ENCODE data around the gene RGS2. TPM values are rescaled to one million over a fixed set of nuclear protein-coding genes. Genes with fewer than 3 reads are reported as not detected.

Gene RGS2
- total and polyA plus RNA-seq, 9 of the 15 experiments (the other 6 are each of a cell fraction or from before 2014, with no cell fraction given): 2.5 to 5.4 (median 3.8) TPM

- no peak for TF ChIP-seq ZNF395 (CRISPR knock-in tag; IDR thresholded peaks at IDR 0.05)
- no peak for TF ChIP-seq FOXP4 (CRISPR knock-in tag; IDR thresholded peaks at IDR 0.05; ENCODE audit: borderline replicate concordance)
Measured at GRCh38 chr1:192768463-192768862, 40.4 kb upstream of the RGS2 start (continued).

- Histone ChIP-seq H3K4me3 (no peak overlapping the region), H3K9me1 (ENCODE audit: control insufficient read depth, insufficient read depth, low read length) (no peaks in the 10 kb centered on the region), H3K79me2 (ENCODE audit: control insufficient read depth, insufficient read depth, low read length) (no peaks in the 10 kb centered on the region), H3K27me3 (ENCODE audit: control insufficient read depth in 2 of 2, insufficient read depth in 2 of 2, low read length in 2 of 2) (no peaks in the 10 kb centered on the region), H4K20me1 (replicated peaks; ENCODE audit: control insufficient read depth, insufficient read depth, low read length) (no peaks in the 10 kb centered on the region), H3K4me1 (replicated peaks in 1 of 2; ENCODE audit: control insufficient read depth in 2 of 2, insufficient read depth in 2 of 2, low read length in 2 of 2) (no peaks in the 10 kb centered on the region), H3K27ac (ENCODE audit: extremely low read depth, low read depth, low read length) (no peak overlapping the region), H3K9me3 (replicated peaks; ENCODE audit: control insufficient read depth, insufficient read depth, low read depth, low read length) (no peaks in the 10 kb centered on the region), H3K9ac (ENCODE audit: insufficient read depth in 1 of 2, low read depth in 2 of 2, low read length in 2 of 2) (no peak overlapping the region), H3K36me3 (ENCODE audit: control insufficient read depth, insufficient read depth, low read length) (no peaks in the 10 kb centered on the region), H2AFZ (ENCODE audit: low read depth, low read length) (no peak overlapping the region), H3K4me2 (ENCODE audit: insufficient read depth, low read length) (no peak overlapping the region)
- ChIA-PET CTCF (ENCODE audit: low intra/inter-chr PET ratio) (no interaction called here), POLR2A (no interaction called here)
- no TSS peak for BruUV-seq (replicated peaks)
- 1% methylated on average over 4 of the region's 4 CpGs for WGBS (ENCODE audit: insufficient coverage, low coverage, missing lambda C conversion rate)
- TF ChIP-seq NFRKB (IDR thresholded peaks at IDR 0.05; ENCODE audit: low read depth): no peak
- no peak for TF ChIP-seq CUX1 (CRISPR knock-in tag; IDR thresholded peaks at IDR 0.05)
- TF ChIP-seq KDM1A (IDR thresholded peaks at IDR 0.05): no peak
- TF ChIP-seq ZNF277 (CRISPR knock-in tag; IDR thresholded peaks at IDR 0.05; ENCODE audit: borderline replicate concordance): no peak
- intact Hi-C loops (cut with micrococcal nuclease) (no loop called here), in situ Hi-C loops (cut with MboI) (no loop called here)
- ATAC-seq (no peak), FAIRE-seq (no peak), DNase-seq (ENCODE audit: extremely low read depth in 1 of 4, low spot score in 3 of 4) (no peak)
Measured at GRCh38 chr1:192771341-192771740, 37.5 kb upstream of the RGS2 start.
